Mesenchymal stem cell (in vitro differentiated cells and primary cell): ENCODE results near the gene TLL1.

Experiments
- DNase-seq: peaks from one replicate; pipeline ENCODE4 v3.0.0-alpha.2; 2013
- H2AFZ ChIP-seq: one replicate; pipeline ENCODE4 v1.6.1; 2013; ENCODE audit warnings: low read depth, mild to moderate bottlenecking, control low read depth, inconsistent platforms, low read length, moderate library complexity
- H2AK5ac ChIP-seq: 2 replicates; pipeline ENCODE4 v1.6.1; 2013; ENCODE audit warnings: low read length, moderate library complexity, mild to moderate bottlenecking, inconsistent platforms; ENCODE audit not compliant: severe bottlenecking
- H2BK120ac ChIP-seq: one replicate; pipeline ENCODE4 v1.6.1; 2013; ENCODE audit warnings: low read depth, mild to moderate bottlenecking, inconsistent platforms, low read length, moderate library complexity
- H2BK12ac ChIP-seq, 2 experiments: one replicate each; pipeline ENCODE4 v1.6.1; 2013; ENCODE audit warnings: inconsistent platforms in 2 of 2, low read length in 2 of 2, mild to moderate bottlenecking in 2 of 2, moderate library complexity in 2 of 2, control low read depth in 1 of 2
- H2BK15ac ChIP-seq: one replicate; pipeline ENCODE4 v1.6.1; 2013; ENCODE audit warnings: mild to moderate bottlenecking, low read depth, inconsistent platforms; ENCODE audit not compliant: poor library complexity, severe bottlenecking
- H2BK5ac ChIP-seq: 2 replicates; pipeline ENCODE4 v1.6.1; 2013; ENCODE audit warnings: low read depth, mild to moderate bottlenecking, low read length, control low read depth, inconsistent platforms; ENCODE audit not compliant: poor library complexity, severe bottlenecking
- H3K14ac ChIP-seq, 2 experiments: one replicate each; pipeline ENCODE4 v1.6.1; 2013; ENCODE audit warnings: inconsistent platforms in 2 of 2, low read length in 2 of 2, control low read depth in 1 of 2, mild to moderate bottlenecking in 1 of 2, moderate library complexity in 1 of 2
- H3K18ac ChIP-seq, 2 experiments: one replicate each; pipeline ENCODE4 v1.6.1; 2013; ENCODE audit warnings: inconsistent platforms in 2 of 2, low read length in 2 of 2, control low read depth in 1 of 2, low read depth in 1 of 2, mild to moderate bottlenecking in 1 of 2
- H3K23ac ChIP-seq, 2 experiments: one replicate each; pipeline ENCODE4 v1.6.1; 2013; ENCODE audit warnings: inconsistent platforms in 2 of 2, low read length in 2 of 2, mild to moderate bottlenecking in 2 of 2, moderate library complexity in 2 of 2, control low read depth in 1 of 2
- H3K27ac ChIP-seq: 2 replicates; pipeline ENCODE4 v1.5.1; 2013; ENCODE audit warnings: mild to moderate bottlenecking, moderate library complexity, low read length, control low read depth, inconsistent platforms; ENCODE audit not compliant: poor library complexity, severe bottlenecking
- H3K27me3 ChIP-seq, 2 experiments: 2 replicates each; pipeline versions ENCODE4 v1.6.1 to v1.7.0; 2013; ENCODE audit warnings: low read length in 2 of 2, mild to moderate bottlenecking in 2 of 2, moderate library complexity in 2 of 2, control low read depth in 1 of 2, inconsistent platforms in 1 of 2; ENCODE audit not compliant: control insufficient read depth in 1 of 2, insufficient read depth in 1 of 2
- H3K36me3 ChIP-seq, 2 experiments: 2 replicates each; pipeline versions ENCODE4 v1.6.1 to v1.7.0; 2013; ENCODE audit warnings: low read length in 2 of 2, control low read depth in 1 of 2, inconsistent platforms in 1 of 2, low read depth in 1 of 2, mild to moderate bottlenecking in 1 of 2; ENCODE audit not compliant: insufficient read depth in 2 of 2, control insufficient read depth in 1 of 2
- H3K4ac ChIP-seq, 2 experiments: one replicate each; pipeline ENCODE4 v1.6.1; 2013; ENCODE audit warnings: inconsistent platforms in 2 of 2, low read length in 2 of 2, mild to moderate bottlenecking in 2 of 2, moderate library complexity in 2 of 2, control low read depth in 1 of 2, low read depth in 1 of 2
- H3K4me1 ChIP-seq: 2 replicates; pipeline ENCODE4 v1.6.1; 2013; ENCODE audit warnings: low read depth, low read length, control low read depth; ENCODE audit not compliant: control insufficient read depth, insufficient read depth
- H3K4me2 ChIP-seq: 2 replicates; pipeline ENCODE4 v1.6.1; 2013; ENCODE audit warnings: low read length, mild to moderate bottlenecking, inconsistent platforms; ENCODE audit not compliant: poor library complexity, severe bottlenecking
- H3K4me3 ChIP-seq, 2 experiments: 2 replicates each; pipeline versions ENCODE4 v1.5.1 to v1.7.0; 2013; ENCODE audit warnings: low read length in 2 of 2, mild to moderate bottlenecking in 2 of 2, control low read depth in 1 of 2, low read depth in 1 of 2; ENCODE audit not compliant: insufficient read depth in 1 of 2
- H3K79me1 ChIP-seq: replicated peaks from 2 replicates; pipeline ENCODE4 v1.6.1; 2013; ENCODE audit warnings: mild to moderate bottlenecking, control low read depth, low read length, inconsistent platforms; ENCODE audit not compliant: poor library complexity, severe bottlenecking
- H3K9ac ChIP-seq: 2 replicates; pipeline ENCODE4 v1.7.0; 2013; ENCODE audit warnings: mild to moderate bottlenecking, low read length, moderate library complexity
- H3K9me3 ChIP-seq: 2 replicates; pipeline ENCODE4 v1.7.0; 2013; ENCODE audit warnings: mild to moderate bottlenecking, low read length; ENCODE audit not compliant: control insufficient read depth
- H4K8ac ChIP-seq: one replicate; pipeline ENCODE4 v1.6.1; 2013; ENCODE audit warnings: inconsistent platforms, mild to moderate bottlenecking, low read length, moderate library complexity
- H4K91ac ChIP-seq: one replicate; pipeline ENCODE4 v1.6.1; 2013; ENCODE audit warnings: mild to moderate bottlenecking, low read length, inconsistent platforms
- WGBS: methylation state at CpG from one replicate; pipeline ENCODE4 v1.1.7; 2013; ENCODE audit warnings: mixed read lengths; 5-methylcytosine and 5-hydroxymethylcytosine counted together

Gene TLL1

GRCh38 chr4:165971446-165971845, 98.4 kb downstream of the TLL1 start:
- no peak overlapping the region for H2BK5ac ChIP-seq
- no peak overlapping the region for H2AFZ ChIP-seq
- H3K14ac ChIP-seq = no peak overlapping the region
- H3K9ac ChIP-seq = no peak overlapping the region
- H3K18ac ChIP-seq = no peak overlapping the region
- H4K91ac ChIP-seq = no peak overlapping the region
- peaks cover 3% of the 10 kb centered on the region for H3K9me3 ChIP-seq
- no peak for DNase-seq
- peaks cover 3% of the 10 kb centered on the region for H3K4me1 ChIP-seq
- no peak overlapping the region for H4K8ac ChIP-seq
- H2AK5ac ChIP-seq = no peak overlapping the region
- no peak overlapping the region for H3K4me3 ChIP-seq
- H3K79me1 ChIP-seq = no peaks in the 10 kb centered on the region
- H2BK120ac ChIP-seq = no peak overlapping the region
- WGBS = 92% methylated on average over 3 of the region's 3 CpGs
- H3K4ac ChIP-seq = no peak overlapping the region
- H3K27ac ChIP-seq = no peak overlapping the region
- no peaks in the 10 kb centered on the region for H3K27me3 ChIP-seq
- H2BK15ac ChIP-seq = no peak overlapping the region
- no peak overlapping the region for H3K23ac ChIP-seq
- no peak overlapping the region for H2BK12ac ChIP-seq
- H3K4me2 ChIP-seq = no peak overlapping the region
- H3K36me3 ChIP-seq = no peaks in the 10 kb centered on the region

GRCh38 chr4:165971933-165972332, 98.9 kb downstream of the TLL1 start:
- Histone ChIP-seq H4K8ac (no peak overlapping the region), H3K79me1 (no peaks in the 10 kb centered on the region), H3K4ac (no peak overlapping the region), H2AK5ac (no peak overlapping the region), H3K23ac (no peak overlapping the region), H2BK15ac (no peak overlapping the region), H4K91ac (no peak overlapping the region), H2BK120ac (no peak overlapping the region), H3K18ac (no peak overlapping the region), H3K27ac (no peak overlapping the region), H2BK5ac (no peak overlapping the region), H3K4me2 (no peak overlapping the region), H3K4me1 (peaks cover 3% of the 10 kb centered on the region), H3K27me3 (no peaks in the 10 kb centered on the region), H3K14ac (no peak overlapping the region), H2BK12ac (no peak overlapping the region), H3K9me3 (no peaks in the 10 kb centered on the region), H3K36me3 (no peaks in the 10 kb centered on the region), H2AFZ (no peak overlapping the region), H3K9ac (no peak overlapping the region), H3K4me3 (no peak overlapping the region)
- no peak for DNase-seq
- WGBS = 81% methylated on average over 1 of the region's 2 CpGs

GRCh38 chr4:165972747-165973146, 99.7 kb downstream of the TLL1 start:
- H3K27me3 ChIP-seq = no peaks in the 10 kb centered on the region
- no peak overlapping the region for H3K27ac ChIP-seq
- H2BK12ac ChIP-seq = no peak overlapping the region
- no peaks in the 10 kb centered on the region for H3K36me3 ChIP-seq
- H3K4me1 ChIP-seq = peaks cover 3% of the 10 kb centered on the region
- H2BK120ac ChIP-seq = no peak overlapping the region
- no peak overlapping the region for H3K4me3 ChIP-seq
- no peak overlapping the region for H4K8ac ChIP-seq
- H3K4ac ChIP-seq = no peak overlapping the region
- no peaks in the 10 kb centered on the region for H3K79me1 ChIP-seq
- H3K4me2 ChIP-seq = no peak overlapping the region
- no peak for DNase-seq
- H2AFZ ChIP-seq = no peak overlapping the region
- no peak overlapping the region for H2AK5ac ChIP-seq
- H3K14ac ChIP-seq = no peak overlapping the region
- no peak overlapping the region for H3K23ac ChIP-seq
- no peak overlapping the region for H2BK15ac ChIP-seq
- H3K9ac ChIP-seq = no peak overlapping the region
- no peaks in the 10 kb centered on the region for H3K9me3 ChIP-seq
- H2BK5ac ChIP-seq = no peak overlapping the region
- no peak overlapping the region for H3K18ac ChIP-seq
- H4K91ac ChIP-seq = no peak overlapping the region
- WGBS = 94% methylated on average over 1 of the region's 1 CpG

- no peak overlapping the region for H2BK15ac ChIP-seq
- no peaks in the 10 kb centered on the region for H3K79me1 ChIP-seq
These were observed 109.9 kb downstream of the TLL1 start for GRCh38 chr4:165982934-165983333.

More at GRCh38 chr4:165982934-165983333, 109.9 kb downstream of the TLL1 start:
- H2AFZ ChIP-seq = no peak overlapping the region
- H3K9ac ChIP-seq = no peak overlapping the region
- no peak overlapping the region for H3K23ac ChIP-seq
- H3K27ac ChIP-seq = no peak overlapping the region
- H3K18ac ChIP-seq = no peak overlapping the region
- H3K27me3 ChIP-seq = no peaks in the 10 kb centered on the region
- no peaks in the 10 kb centered on the region for H3K9me3 ChIP-seq
- no peak overlapping the region for H2AK5ac ChIP-seq
- no peak overlapping the region for H3K4me2 ChIP-seq
- H3K14ac ChIP-seq = no peak overlapping the region
- DNase-seq = no peak
- H2BK5ac ChIP-seq = no peak overlapping the region
- no peak overlapping the region for H3K4me3 ChIP-seq
- H3K4ac ChIP-seq = no peak overlapping the region
- no peak overlapping the region for H2BK120ac ChIP-seq
- H3K4me1 ChIP-seq = no peaks in the 10 kb centered on the region
- H4K8ac ChIP-seq = no peak overlapping the region
- whole genome bisulfite sequencing = 74% methylated on average over 2 of the region's 3 CpGs
- H2BK12ac ChIP-seq = no peak overlapping the region
- no peaks in the 10 kb centered on the region for H3K36me3 ChIP-seq
- no peak overlapping the region for H4K91ac ChIP-seq
